ENCODE data around the gene FBXL4.

The FBXL4 gene

DNA sequence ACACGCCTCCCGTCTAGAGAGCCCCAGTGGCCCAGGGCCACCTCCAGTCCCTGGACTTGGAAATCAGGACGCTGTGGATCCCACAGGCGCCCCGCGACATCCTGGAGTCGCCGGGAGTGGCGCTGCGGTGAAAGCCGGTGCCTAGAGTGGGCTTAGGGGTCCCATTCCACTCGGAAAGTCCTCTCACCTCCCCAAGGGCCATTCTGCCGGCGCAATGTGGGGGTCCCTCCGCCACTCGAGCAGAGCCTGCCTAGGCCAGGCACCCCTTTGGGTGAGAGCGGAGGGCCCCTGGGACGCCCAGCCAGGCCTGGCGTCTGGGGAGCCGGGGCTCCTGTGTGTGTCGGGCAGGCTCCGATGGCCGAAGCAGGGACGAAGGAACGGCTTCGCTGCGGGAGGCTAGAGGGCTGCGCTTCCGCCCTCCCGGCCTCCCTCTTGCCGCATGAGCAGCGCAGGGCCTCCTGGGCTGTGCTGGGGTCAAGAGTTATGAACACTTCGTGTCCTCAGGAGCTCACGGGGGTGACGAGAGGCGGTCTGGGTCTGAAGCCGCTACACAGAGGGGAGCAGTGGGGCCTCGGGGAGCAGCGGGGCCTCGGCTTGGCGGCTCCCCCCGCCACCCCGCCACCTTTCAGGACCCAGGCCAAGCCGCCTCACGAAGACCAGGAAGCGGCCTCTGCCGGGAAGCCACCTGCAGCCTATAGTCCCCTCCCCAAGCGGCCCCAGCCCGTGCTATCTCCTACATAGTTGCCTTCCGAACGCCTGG is 99.8 kb downstream of the FBXL4 start:
- no peaks in the 10 kb centered on the region for H3K9me3 Mint-ChIP-seq
- no peak overlapping the region for H3K27ac Mint-ChIP-seq
- TF ChIP-seq, protein P1, sequence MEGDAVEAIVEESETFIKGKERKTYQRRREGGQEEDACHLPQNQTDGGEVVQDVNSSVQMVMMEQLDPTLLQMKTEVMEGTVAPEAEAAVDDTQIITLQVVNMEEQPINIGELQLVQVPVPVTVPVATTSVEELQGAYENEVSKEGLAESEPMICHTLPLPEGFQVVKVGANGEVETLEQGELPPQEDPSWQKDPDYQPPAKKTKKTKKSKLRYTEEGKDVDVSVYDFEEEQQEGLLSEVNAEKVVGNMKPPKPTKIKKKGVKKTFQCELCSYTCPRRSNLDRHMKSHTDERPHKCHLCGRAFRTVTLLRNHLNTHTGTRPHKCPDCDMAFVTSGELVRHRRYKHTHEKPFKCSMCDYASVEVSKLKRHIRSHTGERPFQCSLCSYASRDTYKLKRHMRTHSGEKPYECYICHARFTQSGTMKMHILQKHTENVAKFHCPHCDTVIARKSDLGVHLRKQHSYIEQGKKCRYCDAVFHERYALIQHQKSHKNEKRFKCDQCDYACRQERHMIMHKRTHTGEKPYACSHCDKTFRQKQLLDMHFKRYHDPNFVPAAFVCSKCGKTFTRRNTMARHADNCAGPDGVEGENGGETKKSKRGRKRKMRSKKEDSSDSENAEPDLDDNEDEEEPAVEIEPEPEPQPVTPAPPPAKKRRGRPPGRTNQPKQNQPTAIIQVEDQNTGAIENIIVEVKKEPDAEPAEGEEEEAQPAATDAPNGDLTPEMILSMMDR (IDR thresholded peaks at IDR 0.05), result no peak
- no peak for DNase-seq
- H3K27me3 Mint-ChIP-seq (ENCODE audit: low read depth, poor library complexity), result peaks cover 57% of the 10 kb centered on the region
- H3K4me1 Mint-ChIP-seq, result peaks cover 27% of the 10 kb centered on the region
- no peaks in the 10 kb centered on the region for H3K36me3 Mint-ChIP-seq (ENCODE audit: low read depth)
- H3K4me3 Mint-ChIP-seq, result peak overlapping the region; percentile 37

DNA sequence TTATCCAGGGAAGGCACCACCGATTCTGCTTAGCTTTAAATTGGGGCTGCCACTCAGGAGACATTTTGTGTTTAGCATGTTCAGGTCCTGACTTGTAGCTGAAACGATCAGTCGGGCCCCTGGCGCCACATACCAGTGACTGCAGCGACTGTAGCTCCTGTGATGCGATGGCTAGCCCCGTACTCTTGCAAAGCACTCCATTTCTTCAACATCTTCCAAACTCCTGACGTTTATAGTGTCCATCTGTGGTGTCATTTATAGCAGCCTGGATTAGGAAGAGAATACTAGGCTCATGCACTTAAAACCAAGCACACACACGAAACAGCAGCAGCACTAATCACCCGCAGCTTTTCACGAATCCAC is 100.3 kb downstream of the FBXL4 start:
- H3K4me3 Mint-ChIP-seq, result peak overlapping the region; percentile 37
- DNase-seq, result no peak
- no peaks in the 10 kb centered on the region for H3K36me3 Mint-ChIP-seq (ENCODE audit: low read depth)
- no peaks in the 10 kb centered on the region for H3K9me3 Mint-ChIP-seq
- H3K27ac Mint-ChIP-seq, result no peak overlapping the region
- TF ChIP-seq, protein P1 (IDR thresholded peaks at IDR 0.05), result no peak
- H3K4me1 Mint-ChIP-seq, result peaks cover 31% of the 10 kb centered on the region
- peaks cover 62% of the 10 kb centered on the region for H3K27me3 Mint-ChIP-seq (ENCODE audit: low read depth, poor library complexity)

DNA sequence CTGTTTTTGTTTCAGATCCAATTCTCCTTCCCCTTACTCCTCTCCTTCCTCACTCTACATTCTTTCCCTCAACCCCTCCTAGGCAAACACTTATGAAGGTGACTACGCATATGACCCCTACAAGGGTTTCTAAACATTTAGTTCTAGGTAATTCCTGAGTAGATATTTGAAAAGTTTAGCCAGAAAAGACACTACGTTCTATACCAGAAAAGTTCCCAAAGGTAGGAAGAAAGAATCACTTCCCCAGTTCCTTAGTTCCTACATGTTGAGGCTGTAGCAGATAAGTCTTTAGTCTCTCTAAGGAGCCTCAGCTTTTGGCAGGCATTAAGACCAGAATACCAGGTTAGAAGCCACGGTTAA is 101.7 kb downstream of the FBXL4 start:
- Mint-ChIP-seq H3K36me3 (ENCODE audit: low read depth) (no peaks in the 10 kb centered on the region), H3K27me3 (ENCODE audit: low read depth, poor library complexity) (peaks cover 76% of the 10 kb centered on the region), H3K27ac (no peak overlapping the region), H3K4me1 (peaks cover 41% of the 10 kb centered on the region), H3K4me3 (peak overlapping the region; percentile 81), H3K9me3 (no peaks in the 10 kb centered on the region)
- TF ChIP-seq, protein P1 (IDR thresholded peaks at IDR 0.05), result no peak
- DNase-seq, result no peak

DNA sequence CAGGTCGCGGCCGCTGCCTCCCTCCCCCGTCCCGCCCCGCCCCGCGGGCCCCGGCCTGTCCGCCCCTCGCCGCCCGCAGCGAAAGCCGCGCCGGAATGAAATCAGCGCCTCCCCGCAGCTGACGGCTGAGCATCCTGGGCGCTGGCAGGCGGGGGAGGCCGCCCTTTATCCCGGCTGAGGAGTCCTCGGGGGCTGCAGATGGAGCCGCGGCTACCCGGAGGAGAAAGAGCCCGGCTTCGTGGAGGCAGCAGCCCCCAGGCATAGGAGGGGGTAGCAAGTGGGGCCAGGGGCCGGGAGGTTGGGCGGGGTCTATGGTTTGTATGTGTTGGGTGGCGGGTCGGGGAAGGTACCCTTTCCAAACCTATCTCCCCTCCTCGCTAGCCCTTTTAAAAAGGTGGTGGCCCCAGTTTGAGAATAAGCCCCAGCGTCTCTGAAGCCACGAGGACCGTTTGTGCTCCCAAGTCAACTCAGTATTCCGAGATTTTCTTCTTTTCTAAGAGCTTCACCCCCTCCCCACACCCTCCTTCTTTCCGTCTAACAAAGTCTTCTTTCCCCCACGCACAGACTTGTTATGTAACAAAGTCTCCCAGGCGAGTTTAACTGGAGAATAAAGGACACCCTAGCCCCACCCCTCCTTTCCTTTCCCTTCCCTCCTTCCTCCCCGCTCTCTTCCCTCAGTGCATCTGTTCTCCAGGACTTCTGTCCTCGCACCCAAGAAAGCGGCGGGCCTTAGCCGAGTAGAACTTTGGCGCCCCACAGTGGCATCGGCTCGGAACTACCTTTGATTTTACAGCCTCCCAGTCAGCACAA is 102.3 kb downstream of the FBXL4 start:
- Mint-ChIP-seq H3K9me3 (no peaks in the 10 kb centered on the region), H3K4me3 (peak overlapping the region; percentile 81), H3K27ac (no peak overlapping the region), H3K27me3 (ENCODE audit: low read depth, poor library complexity) (peaks cover 81% of the 10 kb centered on the region), H3K36me3 (ENCODE audit: low read depth) (no peaks in the 10 kb centered on the region), H3K4me1 (peaks cover 46% of the 10 kb centered on the region)
- peak; percentile 90 for DNase-seq
- TF ChIP-seq, protein P1 (IDR thresholded peaks at IDR 0.05), result peak; percentile 86

DNA sequence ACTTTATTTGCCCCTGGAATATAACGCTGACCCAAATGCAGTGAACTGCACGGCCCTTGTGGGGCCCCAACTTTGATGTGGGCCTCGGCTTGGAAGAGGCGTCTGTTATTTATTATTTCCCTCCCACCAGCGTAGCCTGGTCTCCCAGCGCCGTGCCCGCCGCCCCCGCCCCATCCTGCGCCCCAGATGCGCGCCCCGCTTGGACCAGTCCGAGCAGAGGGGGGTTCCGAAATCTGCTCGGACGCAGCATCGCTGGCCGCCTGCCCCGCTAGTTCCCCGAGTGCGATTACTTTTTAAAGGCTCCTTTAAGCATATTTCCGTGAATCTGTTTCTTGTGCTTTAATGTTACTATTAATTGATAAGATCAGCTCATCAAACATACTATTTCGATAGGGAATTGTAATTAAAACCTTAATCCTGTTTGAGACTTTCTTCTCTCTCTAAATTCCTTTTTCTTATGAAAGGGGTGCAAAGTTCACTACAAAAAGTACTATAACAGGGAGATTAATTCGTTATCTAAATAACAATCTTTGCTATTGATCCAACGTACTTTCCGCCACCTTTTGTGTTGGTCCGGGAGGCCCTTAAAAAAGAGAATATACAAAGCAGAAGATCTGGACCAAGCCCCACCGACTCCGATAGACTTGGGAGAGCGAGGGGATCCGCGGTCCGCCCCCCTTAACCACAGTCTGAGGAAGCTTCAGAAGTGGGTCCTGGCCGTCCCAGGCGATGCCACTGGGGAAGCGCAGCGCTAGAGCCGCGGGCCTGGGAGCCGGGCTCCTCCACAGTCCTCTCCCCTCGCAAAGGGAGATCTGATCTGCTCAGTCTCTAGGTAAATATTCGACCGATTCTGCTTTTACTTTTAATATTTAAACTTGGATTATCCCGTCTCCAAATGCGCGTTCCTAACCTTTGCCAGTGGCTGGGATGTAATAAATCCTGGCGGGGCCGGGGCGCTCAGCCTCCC is 103.2 kb downstream of the FBXL4 start:
- Mint-ChIP-seq H3K4me1 (peaks cover 52% of the 10 kb centered on the region), H3K27ac (no peak overlapping the region), H3K36me3 (ENCODE audit: low read depth) (no peaks in the 10 kb centered on the region), H3K27me3 (ENCODE audit: low read depth, poor library complexity) (peaks cover 81% of the 10 kb centered on the region), H3K9me3 (no peaks in the 10 kb centered on the region), H3K4me3 (peak overlapping the region; percentile 81)
- peak; percentile 57 for DNase-seq
- TF ChIP-seq, protein P1 (IDR thresholded peaks at IDR 0.05), result no peak
